ENCODE data around the gene DGCR2. TPM values are rescaled to one million over a fixed set of nuclear protein-coding genes. Genes with fewer than 3 reads are reported as not detected.

Gene DGCR2
- total and polyA plus RNA-seq, 9 donors, result 35.4 to 62.2 (median 53.0) TPM

DNA sequence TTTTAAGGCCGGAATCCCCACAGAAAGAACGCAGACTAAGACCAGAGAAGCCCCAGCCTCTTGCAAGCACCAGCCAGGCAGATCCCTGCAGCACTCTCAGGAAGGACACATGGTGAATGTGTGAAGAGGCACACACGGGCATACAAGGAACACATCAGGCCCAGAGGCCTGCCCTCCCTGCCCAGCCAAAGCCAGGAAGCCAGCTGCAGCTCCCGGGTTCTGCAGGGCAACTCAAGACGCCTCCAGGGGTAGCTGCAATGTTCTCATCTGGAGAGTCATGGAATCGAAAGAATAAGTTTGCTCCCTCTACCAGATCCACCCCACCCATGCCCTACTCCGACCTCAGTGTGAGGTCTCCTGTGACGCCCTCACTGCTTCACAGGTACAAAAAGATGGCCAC is 2.3 kb downstream of the DGCR2 start:
- Histone ChIP-seq H3K27me3 (ENCODE audit: control insufficient read depth, insufficient read depth, low read length) (no peaks in the 10 kb centered on the region), H3K27ac (ENCODE audit: low read length) (no peak overlapping the region), H3K4me3 (ENCODE audit: low read length) (no peak overlapping the region), H3K4me1 (ENCODE audit: control insufficient read depth, insufficient read depth, low read length) (peaks cover 55% of the 10 kb centered on the region), H3K9me3 (replicated peaks; ENCODE audit: control insufficient read depth, low read depth, low read length) (no peaks in the 10 kb centered on the region), H3K36me3 (ENCODE audit: control insufficient read depth, insufficient read depth, low read length) (peaks cover 17% of the 10 kb centered on the region)
- DNase-seq, result no peak
- 77% methylated on average over 8 of the region's 8 CpGs for WGBS (ENCODE audit: insufficient coverage)

DNA sequence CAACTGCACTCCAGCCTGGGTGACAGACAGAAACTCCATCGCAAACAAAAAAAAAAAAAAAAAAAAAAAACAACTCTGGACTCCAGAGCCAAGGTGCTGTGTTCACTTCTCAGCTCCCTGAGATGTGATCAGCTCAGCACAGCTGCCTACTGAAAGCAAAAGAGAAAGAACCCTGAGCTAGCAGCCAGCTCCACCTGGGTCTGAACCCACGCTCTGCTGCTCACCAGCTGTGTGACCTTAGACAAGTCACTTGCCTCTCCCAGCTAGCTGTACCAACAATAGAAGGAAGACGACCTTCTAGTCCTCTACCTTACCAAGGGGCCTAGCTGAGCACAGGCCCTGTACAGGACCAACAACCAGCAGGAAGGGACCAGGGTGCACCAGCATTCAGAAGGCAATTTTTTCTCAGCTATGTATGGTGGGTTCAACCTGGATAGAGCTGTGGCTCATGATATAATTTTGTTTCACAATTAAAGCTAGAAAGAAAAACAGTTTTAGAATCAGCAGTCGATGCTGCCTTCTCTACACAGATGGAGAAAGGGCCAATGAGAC is 3.8 kb downstream of the DGCR2 start:
- WGBS (ENCODE audit: insufficient coverage), result 67% methylated on average over 1 of the region's 4 CpGs
- H3K9me3 ChIP-seq (replicated peaks; ENCODE audit: control insufficient read depth, low read depth, low read length), result no peaks in the 10 kb centered on the region
- H3K4me3 ChIP-seq (ENCODE audit: low read length), result no peak overlapping the region
- no peak overlapping the region for H3K27ac ChIP-seq (ENCODE audit: low read length)
- H3K36me3 ChIP-seq (ENCODE audit: control insufficient read depth, insufficient read depth, low read length), result peaks cover 18% of the 10 kb centered on the region
- DNase-seq, result no peak
- H3K4me1 ChIP-seq (ENCODE audit: control insufficient read depth, insufficient read depth, low read length), result peaks cover 63% of the 10 kb centered on the region
- no peaks in the 10 kb centered on the region for H3K27me3 ChIP-seq (ENCODE audit: control insufficient read depth, insufficient read depth, low read length)

- H3K9me3 ChIP-seq (replicated peaks; ENCODE audit: control insufficient read depth, low read depth, low read length), result no peaks in the 10 kb centered on the region
- H3K27me3 ChIP-seq (ENCODE audit: control insufficient read depth, insufficient read depth, low read length), result no peaks in the 10 kb centered on the region
- WGBS (ENCODE audit: insufficient coverage), result 100% methylated on average over 1 of the region's 9 CpGs
- H3K36me3 ChIP-seq (ENCODE audit: control insufficient read depth, insufficient read depth, low read length), result peaks cover 20% of the 10 kb centered on the region
- no peak for DNase-seq
- H3K4me1 ChIP-seq (ENCODE audit: control insufficient read depth, insufficient read depth, low read length), result peaks cover 58% of the 10 kb centered on the region
- H3K4me3 ChIP-seq (ENCODE audit: low read length), result no peak overlapping the region
- no peak overlapping the region for H3K27ac ChIP-seq (ENCODE audit: low read length)
Observed at GRCh38 chr22:19117111-19117512, 5.1 kb downstream of the DGCR2 start.

- DNase-seq, result no peak
- H3K9me3 ChIP-seq (replicated peaks; ENCODE audit: control insufficient read depth, low read depth, low read length), result no peaks in the 10 kb centered on the region
- H3K27me3 ChIP-seq (ENCODE audit: control insufficient read depth, insufficient read depth, low read length), result no peaks in the 10 kb centered on the region
- WGBS (ENCODE audit: insufficient coverage), result 80% methylated on average over 3 of the region's 4 CpGs
- H3K36me3 ChIP-seq (ENCODE audit: control insufficient read depth, insufficient read depth, low read length), result peaks cover 20% of the 10 kb centered on the region
- no peak overlapping the region for H3K27ac ChIP-seq (ENCODE audit: low read length)
- peaks cover 50% of the 10 kb centered on the region for H3K4me1 ChIP-seq (ENCODE audit: control insufficient read depth, insufficient read depth, low read length)
- no peak overlapping the region for H3K4me3 ChIP-seq (ENCODE audit: low read length)
Observed at GRCh38 chr22:19115628-19116027, 6.6 kb downstream of the DGCR2 start.

GRCh38 chr22:19114984-19115552 is 7.1 kb downstream of the DGCR2 start:
- Histone ChIP-seq H3K27ac (ENCODE audit: low read length) (peak overlapping the region; percentile 9), H3K4me1 (ENCODE audit: control insufficient read depth, insufficient read depth, low read length) (peaks cover 44% of the 10 kb centered on the region), H3K9me3 (replicated peaks; ENCODE audit: control insufficient read depth, low read depth, low read length) (no peaks in the 10 kb centered on the region), H3K4me3 (ENCODE audit: low read length) (no peak overlapping the region), H3K36me3 (ENCODE audit: control insufficient read depth, insufficient read depth, low read length) (peaks cover 16% of the 10 kb centered on the region), H3K27me3 (ENCODE audit: control insufficient read depth, insufficient read depth, low read length) (no peaks in the 10 kb centered on the region)
- peak; percentile 23 for DNase-seq
- WGBS (ENCODE audit: insufficient coverage), result 67% methylated on average over 1 of the region's 4 CpGs

- peaks cover 9% of the 10 kb centered on the region for H3K36me3 ChIP-seq (ENCODE audit: control insufficient read depth, insufficient read depth, low read length)
Observed at GRCh38 chr22:19113429-19113828, 8.8 kb downstream of the DGCR2 start.

GRCh38 chr22:19111584-19111983 is 10.6 kb downstream of the DGCR2 start:
- WGBS (ENCODE audit: insufficient coverage), result no CpG with 5 or more reads among the region's 3 CpGs
- H3K4me1 ChIP-seq (ENCODE audit: control insufficient read depth, insufficient read depth, low read length), result peaks cover 38% of the 10 kb centered on the region
- no peak for DNase-seq
- no peaks in the 10 kb centered on the region for H3K9me3 ChIP-seq (replicated peaks; ENCODE audit: control insufficient read depth, low read depth, low read length)
- H3K4me3 ChIP-seq (ENCODE audit: low read length), result no peak overlapping the region
- H3K27ac ChIP-seq (ENCODE audit: low read length), result no peak overlapping the region
- peaks cover 6% of the 10 kb centered on the region for H3K36me3 ChIP-seq (ENCODE audit: control insufficient read depth, insufficient read depth, low read length)
- no peaks in the 10 kb centered on the region for H3K27me3 ChIP-seq (ENCODE audit: control insufficient read depth, insufficient read depth, low read length)

More at GRCh38 chr22:19113429-19113828, 8.8 kb downstream of the DGCR2 start:
- no peak for DNase-seq
- Histone ChIP-seq H3K9me3 (replicated peaks; ENCODE audit: control insufficient read depth, low read depth, low read length) (no peaks in the 10 kb centered on the region), H3K27ac (ENCODE audit: low read length) (no peak overlapping the region), H3K4me1 (ENCODE audit: control insufficient read depth, insufficient read depth, low read length) (peaks cover 28% of the 10 kb centered on the region), H3K27me3 (ENCODE audit: control insufficient read depth, insufficient read depth, low read length) (no peaks in the 10 kb centered on the region), H3K4me3 (ENCODE audit: low read length) (no peak overlapping the region)
- WGBS (ENCODE audit: insufficient coverage), result 85% methylated on average over 2 of the region's 5 CpGs

DNA sequence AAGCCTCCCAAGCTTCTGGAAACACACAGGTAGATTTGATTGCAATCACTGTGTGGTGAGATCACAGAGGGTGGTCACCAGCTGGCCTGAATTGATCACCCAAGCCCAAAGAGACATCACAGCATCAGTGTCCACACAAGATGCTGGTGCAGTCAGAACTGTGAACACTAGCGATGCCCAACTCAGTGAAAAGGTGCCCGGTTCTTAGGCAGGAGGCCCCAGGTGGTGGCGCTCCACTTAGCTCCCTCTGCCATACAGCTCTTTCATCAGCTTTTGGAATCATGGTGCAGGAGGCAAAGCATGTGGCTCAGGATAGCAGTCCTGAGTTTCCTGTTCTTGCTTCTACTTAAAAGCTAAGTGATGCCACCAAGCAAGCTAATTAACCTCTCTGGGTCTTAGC is 11.1 kb downstream of the DGCR2 start:
- no peaks in the 10 kb centered on the region for H3K9me3 ChIP-seq (replicated peaks; ENCODE audit: control insufficient read depth, low read depth, low read length)
- 82% methylated on average over 3 of the region's 3 CpGs for WGBS (ENCODE audit: insufficient coverage)
- no peak for DNase-seq
- H3K27me3 ChIP-seq (ENCODE audit: control insufficient read depth, insufficient read depth, low read length), result no peaks in the 10 kb centered on the region
- H3K36me3 ChIP-seq (ENCODE audit: control insufficient read depth, insufficient read depth, low read length), result peaks cover 6% of the 10 kb centered on the region
- H3K4me1 ChIP-seq (ENCODE audit: control insufficient read depth, insufficient read depth, low read length), result peaks cover 39% of the 10 kb centered on the region
- no peak overlapping the region for H3K27ac ChIP-seq (ENCODE audit: low read length)
- H3K4me3 ChIP-seq (ENCODE audit: low read length), result no peak overlapping the region

- no peak overlapping the region for H3K27ac ChIP-seq (ENCODE audit: low read length)
- H3K4me1 ChIP-seq (ENCODE audit: control insufficient read depth, insufficient read depth, low read length), result peaks cover 41% of the 10 kb centered on the region
Observed at GRCh38 chr22:19110646-19111045, 11.6 kb downstream of the DGCR2 start.

GRCh38 chr22:19110064-19110458 is 12.2 kb downstream of the DGCR2 start:
- H3K27me3 ChIP-seq (ENCODE audit: control insufficient read depth, insufficient read depth, low read length), result no peaks in the 10 kb centered on the region
- WGBS (ENCODE audit: insufficient coverage), result 52% methylated on average over 2 of the region's 4 CpGs
- no peak overlapping the region for H3K4me3 ChIP-seq (ENCODE audit: low read length)
- H3K4me1 ChIP-seq (ENCODE audit: control insufficient read depth, insufficient read depth, low read length), result peaks cover 42% of the 10 kb centered on the region
- no peak for DNase-seq
- H3K36me3 ChIP-seq (ENCODE audit: control insufficient read depth, insufficient read depth, low read length), result peaks cover 6% of the 10 kb centered on the region
- H3K9me3 ChIP-seq (replicated peaks; ENCODE audit: control insufficient read depth, low read depth, low read length), result no peaks in the 10 kb centered on the region
- H3K27ac ChIP-seq (ENCODE audit: low read length), result no peak overlapping the region

More at GRCh38 chr22:19110646-19111045, 11.6 kb downstream of the DGCR2 start:
- H3K4me3 ChIP-seq (ENCODE audit: low read length), result no peak overlapping the region
- DNase-seq, result no peak
- H3K27me3 ChIP-seq (ENCODE audit: control insufficient read depth, insufficient read depth, low read length), result no peaks in the 10 kb centered on the region
- H3K36me3 ChIP-seq (ENCODE audit: control insufficient read depth, insufficient read depth, low read length), result peaks cover 6% of the 10 kb centered on the region
- H3K9me3 ChIP-seq (replicated peaks; ENCODE audit: control insufficient read depth, low read depth, low read length), result no peaks in the 10 kb centered on the region
